Esophagus (tissue), 2 donors: ENCODE data around the gene INSC. TPM values are rescaled to one million over a fixed set of nuclear protein-coding genes. Genes with fewer than 3 reads are reported as not detected.

Experiments
- H3K27ac ChIP-seq, 2 donors: one replicate each; pipeline ENCODE4 v1.5.1; 2013; ENCODE audit warnings: low read depth in 2 of 2, mild to moderate bottlenecking in 2 of 2, inconsistent platforms in 1 of 2, low read length in 1 of 2, moderate library complexity in 1 of 2
- H3K27me3 ChIP-seq, 2 donors: one replicate each; pipeline ENCODE4 v1.6.1; 2013; ENCODE audit warnings: low read length in 2 of 2, control low read depth in 1 of 2, mild to moderate bottlenecking in 1 of 2; ENCODE audit not compliant: insufficient read depth in 2 of 2, control insufficient read depth in 1 of 2
- H3K36me3 ChIP-seq, 2 donors: one replicate each; pipeline ENCODE4 v1.6.1; 2013; ENCODE audit warnings: low read length in 1 of 2; ENCODE audit not compliant: control insufficient read depth in 2 of 2, insufficient read depth in 2 of 2
- H3K4me1 ChIP-seq, 2 donors: one replicate each; pipeline ENCODE4 v1.6.1; 2013; ENCODE audit warnings: low read length in 1 of 2; ENCODE audit not compliant: control insufficient read depth in 2 of 2, insufficient read depth in 2 of 2
- H3K4me3 ChIP-seq, 2 donors: one replicate each; pipeline ENCODE4 v1.5.1; 2013; ENCODE audit warnings: low read length in 2 of 2, mild to moderate bottlenecking in 2 of 2, low read depth in 1 of 2, moderate library complexity in 1 of 2
- H3K9me3 ChIP-seq, 2 donors: one replicate each; pipeline ENCODE4 v1.6.1; 2013; ENCODE audit warnings: mild to moderate bottlenecking in 2 of 2, low read depth in 1 of 2, low read length in 1 of 2, moderate library complexity in 1 of 2; ENCODE audit not compliant: control insufficient read depth in 2 of 2, insufficient read depth in 1 of 2
- whole genome bisulfite sequencing, 2 donors: extraction: QIAGEN DNeasy Blood & Tissue Kit; methylation state at CpG; one replicate each; pipeline ENCODE4 v1.1.7; 2013; 5-methylcytosine and 5-hydroxymethylcytosine counted together
- polyA plus RNA-seq, 2 donors: library from polyadenylated mRNA; stranded (reverse); fragments of 200-250 nt; gene quantifications; one replicate each; pipeline ENCODE4 v1.2.3, GENCODE V29; 2013
- donor health status: healthy with polysubstance abuse.
- donor health status: Bipolar disorder and iron deficiency.

INSC gene
- polyA plus RNA-seq, 2 donors, result 0.06 to 0.08 TPM

- WGBS, 2 donors, result 87 to 92% methylated on average over 2 of the region's 3 CpGs
- H3K27ac ChIP-seq, result no peak overlapping the region
- H3K4me1 ChIP-seq, result no peaks in the 10 kb centered on the region
- H3K27me3 ChIP-seq, result no peaks in the 10 kb centered on the region
- no peaks in the 10 kb centered on the region for H3K36me3 ChIP-seq
- no peak overlapping the region for H3K4me3 ChIP-seq
- H3K9me3 ChIP-seq, result peaks cover 0 to 5% of the 10 kb centered on the region in 2 donors
Measured at GRCh38 chr11:15190611-15191010, 75.9 kb downstream of the INSC start.

DNA sequence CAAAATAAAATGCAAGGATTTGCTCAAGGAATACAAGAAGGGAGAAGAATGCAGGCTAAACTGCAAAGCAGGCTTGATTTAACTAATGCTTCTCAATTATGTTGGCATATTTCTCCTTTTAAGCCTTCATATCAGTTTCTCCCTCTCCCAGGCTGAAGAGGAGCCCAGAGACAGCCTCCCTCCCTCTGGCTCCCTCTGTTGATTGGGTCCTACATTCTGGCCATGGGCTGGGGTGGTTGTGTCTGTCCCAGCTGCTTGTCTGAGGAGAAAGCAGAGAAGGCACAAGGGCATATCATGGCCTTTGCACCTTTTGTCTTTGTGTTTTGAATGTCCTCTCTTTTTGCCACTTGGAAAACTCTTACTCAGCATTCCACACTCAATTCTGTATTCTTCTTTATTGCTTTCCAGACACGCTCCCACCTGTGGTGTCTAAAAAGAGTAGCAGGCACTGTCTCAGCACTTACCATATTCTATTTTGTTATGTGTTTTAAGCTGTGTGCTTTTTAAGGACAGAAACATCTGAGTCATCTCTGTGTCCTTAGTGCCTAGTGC, 77.4 kb downstream of the INSC start:
- H3K36me3 ChIP-seq, result no peaks in the 10 kb centered on the region
- 15 to 83% methylated on average over 1 of the region's 1 CpG for WGBS, 2 donors

DNA sequence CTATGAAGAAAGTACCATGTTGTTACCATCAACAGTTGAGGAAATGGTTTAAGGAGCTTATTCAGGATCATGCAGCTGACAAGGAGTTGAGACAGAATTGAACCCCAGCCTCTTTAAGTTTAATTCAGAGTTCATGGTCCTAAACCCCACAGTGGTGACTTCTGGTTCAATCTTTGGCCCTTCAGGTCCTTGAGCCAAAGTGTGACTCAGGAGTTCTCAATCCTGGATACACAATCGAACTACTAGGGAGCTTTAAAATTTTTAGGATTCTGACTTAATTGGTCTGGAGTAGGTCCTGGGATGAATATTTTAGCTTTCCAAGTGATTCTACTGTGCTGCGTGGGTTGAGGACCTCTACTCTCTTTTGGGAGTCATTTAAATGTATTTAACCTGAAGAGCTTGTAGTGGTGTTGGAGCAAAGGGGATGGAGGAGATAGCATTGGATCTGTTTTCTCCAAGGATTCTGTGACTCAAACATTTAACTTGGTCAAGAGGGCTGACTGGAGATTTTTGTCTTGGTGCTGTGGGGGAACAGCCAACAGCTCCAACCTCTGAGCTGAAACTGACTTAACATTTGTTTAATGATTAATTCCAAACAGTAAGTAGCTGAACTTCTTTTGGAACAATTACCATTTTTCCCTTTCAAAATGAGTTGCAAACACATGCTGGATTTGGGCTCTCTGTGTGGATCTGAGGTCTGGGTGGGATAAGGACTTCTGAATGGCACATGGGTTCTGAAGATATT, 80.1 kb downstream of the INSC start:
- Histone ChIP-seq H3K9me3 (no peaks in the 10 kb centered on the region), H3K27me3 (no peaks in the 10 kb centered on the region), H3K4me1 (no peaks in the 10 kb centered on the region), H3K4me3 (no peak overlapping the region), H3K36me3 (no peaks in the 10 kb centered on the region), H3K27ac (no peak overlapping the region)
- WGBS, 2 donors, result 56 to 73% methylated on average over 2 of the region's 2 CpGs

More for the DNA sequence above, 77.4 kb downstream of the INSC start:
- Histone ChIP-seq H3K4me1 (no peaks in the 10 kb centered on the region), H3K4me3 (no peak overlapping the region), H3K9me3 (peaks cover 0 to 5% of the 10 kb centered on the region in 2 donors), H3K27me3 (no peaks in the 10 kb centered on the region), H3K27ac (no peak overlapping the region)

GRCh38 chr11:15195454-15196200, 80.9 kb downstream of the INSC start:
- no peaks in the 10 kb centered on the region for H3K36me3 ChIP-seq
- WGBS, 2 donors, result 46 to 55% methylated on average over 2 of the region's 2 CpGs
- no peaks in the 10 kb centered on the region for H3K4me1 ChIP-seq
- H3K27ac ChIP-seq, result no peak overlapping the region
- no peaks in the 10 kb centered on the region for H3K27me3 ChIP-seq
- H3K9me3 ChIP-seq, result no peaks in the 10 kb centered on the region
- H3K4me3 ChIP-seq, result no peak overlapping the region

DNA sequence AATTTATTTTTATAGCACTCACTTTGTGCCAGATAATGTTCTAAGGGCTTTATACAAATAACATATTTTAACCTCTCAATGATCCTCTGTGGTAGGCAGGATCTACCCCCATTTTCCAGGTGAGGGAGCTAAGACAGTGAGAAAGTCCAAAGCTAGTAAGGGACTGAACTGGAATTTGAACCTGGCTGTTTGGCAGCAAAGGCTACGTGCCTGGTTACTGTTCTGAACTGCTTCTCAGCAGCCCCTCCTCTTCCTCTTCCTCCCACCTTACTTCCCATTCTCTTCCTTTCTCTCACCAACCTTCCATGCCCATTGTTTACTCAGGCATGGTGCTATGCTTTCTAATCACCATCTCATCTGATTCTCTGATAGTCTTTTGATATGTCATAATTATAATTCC, 82.0 kb downstream of the INSC start:
- no peak overlapping the region for H3K27ac ChIP-seq
- H3K4me1 ChIP-seq, result no peaks in the 10 kb centered on the region
- WGBS, 2 donors, result 58 to 81% methylated on average over 1 of the region's 1 CpG
- no peaks in the 10 kb centered on the region for H3K27me3 ChIP-seq
- no peaks in the 10 kb centered on the region for H3K36me3 ChIP-seq
- H3K9me3 ChIP-seq, result no peaks in the 10 kb centered on the region
- H3K4me3 ChIP-seq, result no peak overlapping the region

- Histone ChIP-seq H3K27me3 (no peaks in the 10 kb centered on the region), H3K9me3 (no peaks in the 10 kb centered on the region), H3K4me1 (no peaks in the 10 kb centered on the region), H3K4me3 (no peak overlapping the region), H3K27ac (no peak overlapping the region), H3K36me3 (no peaks in the 10 kb centered on the region)
- 29 to 60% methylated on average over 2 of the region's 2 CpGs for WGBS, 2 donors
Measured at GRCh38 chr11:15197696-15198095, 83.0 kb downstream of the INSC start.

- WGBS, 2 donors, result 42 to 67% methylated on average over 2 of the region's 2 CpGs
- no peaks in the 10 kb centered on the region for H3K36me3 ChIP-seq
- H3K27me3 ChIP-seq, result no peaks in the 10 kb centered on the region
- no peaks in the 10 kb centered on the region for H3K4me1 ChIP-seq
- H3K27ac ChIP-seq, result no peak overlapping the region
- H3K4me3 ChIP-seq, result no peak overlapping the region
- no peaks in the 10 kb centered on the region for H3K9me3 ChIP-seq
Measured at GRCh38 chr11:15198284-15198683, 83.6 kb downstream of the INSC start.

GRCh38 chr11:15199693-15200092, 85.0 kb downstream of the INSC start:
- no peaks in the 10 kb centered on the region for H3K27me3 ChIP-seq
- no peaks in the 10 kb centered on the region for H3K4me1 ChIP-seq
- no peaks in the 10 kb centered on the region for H3K36me3 ChIP-seq
- H3K4me3 ChIP-seq, result no peak overlapping the region
- H3K9me3 ChIP-seq, result no peaks in the 10 kb centered on the region
- H3K27ac ChIP-seq, result no peak overlapping the region
- 39 to 43% methylated on average over 3 of the region's 3 CpGs for WGBS, 2 donors

DNA sequence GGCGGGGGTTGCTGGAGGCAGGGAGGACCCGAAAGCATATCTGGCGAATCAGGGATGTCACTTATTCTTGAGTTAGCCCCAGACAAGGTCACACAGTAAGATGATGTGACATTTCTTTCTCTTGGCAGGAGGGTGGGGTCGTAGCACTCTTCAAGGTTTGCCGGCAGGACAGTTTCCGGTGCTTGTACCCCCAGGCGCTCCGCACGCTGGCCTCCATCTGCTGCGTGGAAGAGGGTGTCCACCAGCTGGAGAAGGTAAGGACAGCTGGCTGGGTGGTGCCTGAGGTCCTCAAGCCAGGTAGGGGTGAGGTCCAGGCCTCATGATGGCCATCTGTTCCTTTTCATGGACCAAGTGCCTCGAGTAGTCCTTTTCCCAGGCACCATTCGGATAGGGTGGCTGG, 86.0 kb downstream of the INSC start:
- Histone ChIP-seq H3K4me1 (no peaks in the 10 kb centered on the region), H3K36me3 (no peaks in the 10 kb centered on the region), H3K9me3 (no peaks in the 10 kb centered on the region), H3K27me3 (no peaks in the 10 kb centered on the region), H3K4me3 (no peak overlapping the region), H3K27ac (no peak overlapping the region)
- 91 to 94% methylated on average over 12 of the region's 12 CpGs for WGBS, 2 donors
